Stimulated activated CD4-positive, alpha-beta T cell treated with anti-CD3 and anti-CD28 coated beads, TNF-alpha, amount 100 ng/mL, for 48 hours (primary cell): ENCODE data around the gene PPIL1.
"Not testable (repeated sequence)": the region's sequence is repeated elsewhere in the genome, so short reads cannot be mapped to it uniquely, and the experiment has no call there.

Experiments used
- DNase-seq, 3 donors: peaks; one replicate each; pipeline ENCODE4 v3.0.0-alpha.2; 2020; ENCODE audit warnings: low read depth in 3 of 3

The PPIL1 gene

GRCh38 chr6:36874443-36875249 is at the start of gene PPIL1:
Gene PPIL1 (minus strand): TSS chr6:36874803. CDS start chr6:36874772, 31 bp downstream.
- peak; percentile 72 to 80 (median 73) for DNase-seq

- no peak for DNase-seq
Measured at GRCh38 chr6:36924131-36924530, 49.5 kb upstream of the PPIL1 start.

GRCh38 chr6:36920546-36920945 is 45.9 kb upstream of the PPIL1 start:
- DNase-seq = no peak

- DNase-seq = no peak
Measured at GRCh38 chr6:36920049-36920448, 45.4 kb upstream of the PPIL1 start.

- DNase-seq = no peak
Measured at GRCh38 chr6:36917541-36918193, 43.1 kb upstream of the PPIL1 start.

- no peak for DNase-seq
Measured at GRCh38 chr6:36916126-36916525, 41.5 kb upstream of the PPIL1 start.

- no peak for DNase-seq
Measured at GRCh38 chr6:36915599-36915998, 41.0 kb upstream of the PPIL1 start.

- no peak for DNase-seq
Measured at GRCh38 chr6:36914227-36914794, 39.7 kb upstream of the PPIL1 start.

GRCh38 chr6:36913082-36913481 is 38.5 kb upstream of the PPIL1 start:
- DNase-seq = no peak

- peak; percentile 26 to 63 (median 41) for DNase-seq
Measured at GRCh38 chr6:36912586-36912985, 38.0 kb upstream of the PPIL1 start.

GRCh38 chr6:36912030-36912454 is 37.4 kb upstream of the PPIL1 start:
- DNase-seq = peak; percentile 13 to 43 (median 21)

- no peak for DNase-seq
Measured at GRCh38 chr6:36908747-36909146, 34.1 kb upstream of the PPIL1 start.

GRCh38 chr6:36907781-36908180 is 33.2 kb upstream of the PPIL1 start:
- DNase-seq = no peak

GRCh38 chr6:36906539-36907325 is 32.1 kb upstream of the PPIL1 start:
- DNase-seq = no peak

- DNase-seq = no peak
Measured at GRCh38 chr6:36904851-36905393, 30.3 kb upstream of the PPIL1 start.

GRCh38 chr6:36904114-36904513 is 29.5 kb upstream of the PPIL1 start:
- no peak for DNase-seq

- no peak for DNase-seq
Measured at GRCh38 chr6:36897609-36898008, 23.0 kb upstream of the PPIL1 start.

- no peak for DNase-seq
Measured at GRCh38 chr6:36893976-36894932, 19.7 kb upstream of the PPIL1 start.

- DNase-seq = not testable (repeated sequence)
Measured at GRCh38 chr6:36891153-36891552, 16.6 kb upstream of the PPIL1 start.

GRCh38 chr6:36890112-36890663 is 15.6 kb upstream of the PPIL1 start:
- DNase-seq = no peak
